Activated CD4-positive, CD25-positive, alpha-beta regulatory T cell treated with anti-CD3 and anti-CD28 coated beads, Interleukin-2, amount 50 U/mL, for 16 hours (primary cell): ENCODE data around the gene S100A3.
"Not testable (repeated sequence)": the region's sequence is repeated elsewhere in the genome, so short reads cannot be mapped to it uniquely, and the experiment has no call there.

Source experiments
- DNase-seq: peaks from one replicate; pipeline ENCODE4 v3.0.0-alpha.2; 2020; ENCODE audit warnings: low read depth, low spot score

The S100A3 gene, protein sequence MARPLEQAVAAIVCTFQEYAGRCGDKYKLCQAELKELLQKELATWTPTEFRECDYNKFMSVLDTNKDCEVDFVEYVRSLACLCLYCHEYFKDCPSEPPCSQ

GRCh38 chr1:153548722-153549688 is at the start of gene S100A3:
S100A3 (minus strand) TSS chr1:153549258; CDS start chr1:153548485, 773 bp downstream.
- DNase-seq: no peak

DNA sequence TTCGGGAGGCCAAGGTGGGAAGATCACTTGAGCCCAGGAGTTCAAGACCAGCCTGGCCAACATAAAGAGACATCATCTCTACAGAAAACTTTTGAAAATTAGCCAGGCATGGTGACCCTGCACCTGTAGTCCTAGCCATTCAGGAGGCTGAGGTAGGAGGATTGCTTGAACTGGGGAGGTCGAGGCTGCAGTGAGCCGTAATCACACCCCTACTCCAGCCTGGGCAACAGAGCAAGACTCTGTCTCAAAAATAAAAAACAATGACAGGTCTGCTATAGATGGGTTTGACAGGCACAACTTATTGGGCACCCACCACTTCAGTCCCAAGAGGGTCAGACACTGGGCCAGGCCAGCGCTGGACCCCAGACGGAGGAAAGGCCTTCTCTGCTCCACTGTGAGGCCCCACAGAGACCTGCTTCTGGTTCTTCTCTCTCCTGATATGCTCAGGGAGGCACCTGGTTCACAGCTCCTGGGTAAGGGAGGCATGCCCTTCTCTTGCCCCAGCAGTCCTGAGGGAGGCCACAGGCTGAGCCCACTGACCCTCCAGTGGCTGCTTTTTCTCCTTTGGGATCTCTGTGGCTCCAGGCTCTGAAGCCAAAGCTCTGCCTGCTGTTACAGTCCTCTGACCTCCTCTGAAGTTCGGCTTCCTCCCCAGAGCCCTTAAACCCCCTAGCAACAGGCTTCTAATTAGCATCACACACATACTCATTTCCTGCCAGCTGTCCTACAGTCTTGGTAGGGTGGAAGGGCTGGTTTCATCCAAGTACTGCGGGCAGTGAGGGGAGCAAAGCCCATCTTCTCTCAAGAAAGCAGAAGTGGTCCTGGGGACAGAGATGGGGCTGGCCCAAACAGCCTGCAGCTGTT is 49.5 kb upstream of the S100A3 start:
- DNase-seq: no peak

- DNase-seq: no peak
Observed at GRCh38 chr1:153597206-153597605, 48.1 kb upstream of the S100A3 start.

DNA sequence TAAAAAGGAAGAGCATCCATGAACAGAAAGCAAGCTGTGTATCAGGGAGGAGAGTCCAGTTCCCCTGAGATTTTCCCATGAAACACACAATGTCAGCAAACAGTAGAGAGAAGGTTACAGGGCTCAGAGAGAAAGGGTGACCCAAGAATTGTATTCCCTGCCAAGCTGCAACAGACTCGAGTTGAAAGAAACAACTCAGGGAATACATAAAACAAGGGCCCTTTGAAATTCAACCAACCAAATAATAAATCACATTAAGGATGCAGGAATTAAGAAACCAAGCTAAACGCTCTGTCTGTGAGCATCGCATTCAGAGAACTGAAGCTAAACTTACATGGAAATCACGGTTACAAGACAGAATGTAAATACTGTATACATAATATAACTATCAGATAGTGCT is 43.7 kb upstream of the S100A3 start:
- no peak for DNase-seq

GRCh38 chr1:153588482-153588881 is 39.4 kb upstream of the S100A3 start:
- DNase-seq: no peak

GRCh38 chr1:153588033-153588432 is 39.0 kb upstream of the S100A3 start:
- not testable (repeated sequence) for DNase-seq

DNA sequence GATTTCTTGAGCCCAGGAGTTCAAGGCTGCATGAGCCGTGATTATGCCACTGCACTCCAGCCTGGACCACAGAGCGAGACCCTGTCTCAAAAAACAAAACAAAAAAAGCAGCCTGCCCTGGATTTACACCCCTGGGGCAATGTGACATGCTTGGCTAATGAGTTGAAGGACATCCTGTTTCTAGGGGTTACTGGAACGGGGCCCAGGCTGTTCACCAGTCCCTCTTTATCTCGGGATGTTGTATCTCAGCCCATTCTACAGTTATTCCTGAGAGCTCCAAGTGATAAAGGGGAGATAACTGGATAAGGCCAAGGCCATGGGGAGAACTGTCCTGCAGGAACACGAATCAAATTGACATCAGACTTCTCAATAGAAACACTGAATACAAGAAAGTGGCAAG is 38.3 kb upstream of the S100A3 start:
- no peak for DNase-seq

DNA sequence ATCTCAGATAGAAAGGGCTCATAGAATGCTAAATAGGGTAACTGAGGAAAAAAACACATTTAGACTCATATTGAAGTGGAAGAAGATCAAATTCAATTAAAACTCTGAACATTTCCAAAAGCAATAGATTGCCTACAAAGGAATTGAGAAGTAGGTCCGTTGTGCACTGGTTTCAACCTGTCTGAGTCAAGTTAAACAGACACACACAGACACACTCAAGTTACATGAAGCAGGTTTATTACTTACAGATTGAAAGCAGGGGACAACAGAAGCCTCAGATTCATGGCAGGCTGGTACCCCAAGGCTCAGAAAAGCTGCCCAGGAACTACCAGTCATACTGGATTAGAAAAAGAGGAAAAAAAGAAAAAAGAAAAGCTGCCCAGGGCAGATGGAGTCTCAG is 37.3 kb upstream of the S100A3 start:
- DNase-seq: no peak

DNA sequence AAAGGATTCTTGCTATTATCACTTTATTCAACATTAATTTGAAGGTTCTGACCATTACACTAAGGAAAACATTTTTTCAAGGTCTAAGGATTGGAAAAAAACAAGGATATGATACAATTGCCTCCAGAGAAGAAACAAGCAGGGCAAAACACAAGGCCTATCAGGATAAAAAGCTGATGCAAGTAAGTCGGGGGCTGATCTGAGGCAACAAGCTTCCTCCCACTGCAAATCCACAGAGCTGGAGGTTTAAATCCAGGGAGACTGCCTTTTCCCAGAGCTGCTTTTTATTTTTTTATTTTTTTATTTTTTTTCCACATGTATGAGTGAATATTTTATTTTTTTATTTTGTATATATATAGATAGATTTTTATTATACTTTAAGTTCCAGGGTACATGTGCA is 35.9 kb upstream of the S100A3 start:
- DNase-seq: no peak

GRCh38 chr1:153583976-153584375 is 34.9 kb upstream of the S100A3 start:
- no peak for DNase-seq

- DNase-seq: not testable (repeated sequence)
Observed at GRCh38 chr1:153583514-153583913, 34.5 kb upstream of the S100A3 start.

- not testable (repeated sequence) for DNase-seq
Observed at GRCh38 chr1:153582836-153583235, 33.8 kb upstream of the S100A3 start.

DNA sequence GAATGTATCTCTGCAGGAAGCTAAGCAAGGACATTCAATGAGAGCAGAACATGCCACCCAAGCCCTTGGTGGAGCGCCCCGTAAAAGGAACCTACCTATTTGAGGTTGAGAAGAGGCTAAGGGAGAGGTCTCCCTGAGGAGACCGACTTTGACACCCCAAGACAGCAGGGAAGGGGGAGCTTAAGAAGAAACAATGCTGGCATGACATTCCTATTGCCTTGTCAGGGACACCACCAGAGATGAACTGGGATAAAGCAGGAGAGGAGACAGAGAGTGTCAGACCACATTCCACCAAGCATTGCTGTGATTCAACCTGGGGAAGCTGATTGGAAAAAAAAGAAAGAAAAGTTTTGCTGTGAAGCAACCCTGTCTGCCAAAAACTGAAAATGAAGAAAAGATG is 29.9 kb upstream of the S100A3 start:
- DNase-seq: no peak

GRCh38 chr1:153578490-153578889 is 29.4 kb upstream of the S100A3 start:
- DNase-seq: no peak

DNA sequence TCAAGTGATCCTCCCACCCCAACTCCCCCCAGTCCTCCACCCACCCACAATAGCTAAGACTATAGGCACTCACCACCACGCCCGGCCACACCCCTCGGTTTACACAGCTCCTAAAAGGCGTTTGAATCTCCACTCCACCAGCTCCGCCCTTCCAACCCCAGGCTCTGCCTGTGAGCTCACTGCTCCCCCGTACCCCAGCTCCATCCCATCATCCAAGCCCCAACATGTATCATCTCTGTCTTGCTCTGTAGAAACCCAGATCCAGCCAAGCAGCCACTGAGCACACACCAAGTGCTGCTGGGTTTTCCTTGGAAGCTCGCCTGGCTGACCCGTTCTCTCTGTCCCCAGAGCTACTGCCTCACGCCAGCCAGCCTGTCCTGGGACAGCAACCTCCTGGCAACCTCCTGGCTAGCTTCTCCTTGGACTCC is 28.6 kb upstream of the S100A3 start:
- no peak for DNase-seq

DNA sequence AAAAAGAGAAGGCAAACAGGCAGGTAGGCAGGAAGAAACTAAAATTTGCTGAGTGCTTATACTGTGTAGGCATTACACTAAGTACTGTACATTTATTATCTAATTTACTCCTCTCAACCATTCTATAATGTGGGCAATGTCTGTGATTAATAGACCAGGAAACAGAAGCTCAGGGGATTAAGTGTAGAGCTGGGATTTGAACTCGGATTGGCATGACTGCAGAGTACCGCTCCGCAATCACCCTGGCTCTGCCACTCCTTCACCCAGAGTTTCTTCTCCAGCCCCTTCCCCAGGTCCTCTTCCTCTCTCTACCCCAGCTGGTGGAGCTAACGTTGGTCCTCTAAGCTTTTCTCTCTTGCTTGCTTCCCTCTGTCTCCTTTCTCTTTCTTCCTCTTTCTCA is 28.1 kb upstream of the S100A3 start:
- no peak for DNase-seq

DNA sequence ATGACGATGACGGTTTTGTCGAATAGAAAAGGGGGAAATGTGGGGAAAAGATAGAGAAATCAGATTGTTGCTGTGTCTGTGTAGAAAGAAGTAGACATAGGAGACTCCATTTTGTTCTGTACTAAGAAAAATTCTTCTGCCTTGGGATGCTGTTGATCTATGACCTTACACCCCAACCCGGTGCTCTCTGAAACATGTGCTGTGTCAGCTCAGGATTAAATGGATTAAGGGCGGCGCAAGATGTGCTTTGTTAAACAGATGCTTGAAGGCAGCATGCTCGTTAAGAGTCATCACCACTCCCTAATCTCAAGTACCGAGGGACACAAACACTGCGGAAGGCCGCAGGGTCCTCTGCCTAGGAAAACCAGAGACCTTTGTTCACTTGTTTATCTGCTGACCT is 26.4 kb upstream of the S100A3 start:
- DNase-seq: not testable (repeated sequence)

- not testable (repeated sequence) for DNase-seq
Observed at GRCh38 chr1:153575081-153575491, 26.0 kb upstream of the S100A3 start.

DNA sequence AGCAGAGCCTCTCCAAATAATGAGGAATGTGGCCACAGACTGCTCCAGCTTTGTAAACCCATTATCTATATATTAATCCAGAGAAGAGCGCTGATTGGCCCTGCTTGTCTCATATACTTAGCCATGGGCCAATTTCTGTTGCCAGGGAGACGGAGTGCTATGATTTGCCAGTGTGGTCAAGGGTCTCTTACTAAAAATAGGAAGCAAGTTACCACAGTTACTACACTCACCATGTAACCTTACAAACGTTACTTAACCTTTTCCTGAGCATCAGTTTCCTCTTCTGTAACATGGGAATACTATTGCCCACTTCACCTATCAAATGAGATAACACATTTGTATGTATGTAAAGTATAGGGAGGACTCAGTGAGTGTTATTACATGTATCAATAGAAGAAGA is 24.3 kb upstream of the S100A3 start:
- no peak for DNase-seq

DNA sequence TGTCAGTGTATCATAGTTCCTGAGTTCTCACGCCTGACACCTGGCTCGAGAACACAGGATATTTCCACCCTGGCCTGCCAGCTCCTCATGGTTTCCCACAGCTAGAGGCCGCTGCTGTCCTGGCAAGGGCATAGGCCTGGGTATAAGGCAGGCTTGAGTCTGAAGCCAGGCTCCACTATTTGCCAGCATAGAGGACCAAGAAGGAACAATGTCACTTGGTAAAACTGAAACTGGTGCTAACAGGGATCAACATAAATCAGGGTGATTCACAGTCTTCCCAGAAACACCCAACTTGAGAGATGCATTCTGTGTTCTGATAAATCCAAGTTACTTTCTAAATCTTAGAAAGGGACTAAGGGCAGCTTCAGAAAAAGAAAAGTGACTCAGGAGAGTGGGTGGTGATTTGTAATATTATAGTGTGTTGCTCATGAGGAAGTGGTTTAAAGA is 23.5 kb upstream of the S100A3 start:
- DNase-seq: no peak

GRCh38 chr1:153571706-153572105 is 22.6 kb upstream of the S100A3 start:
- no peak for DNase-seq

- no peak for DNase-seq
Observed at GRCh38 chr1:153570874-153571273, 21.8 kb upstream of the S100A3 start.
